ENCODE results near the gene NELL1.

The NELL1 gene

GRCh38 chr11:21426931-21427330 is 757.5 kb downstream of the NELL1 start:
- no peak overlapping the region for H3K27ac ChIP-seq (ENCODE audit: low read depth, low read length)
- H3K18ac ChIP-seq (ENCODE audit: low read length): no peak overlapping the region
- no peak overlapping the region for H2AK5ac ChIP-seq (ENCODE audit: low read length)
- no CpG with 5 or more reads among the region's 3 CpGs for WGBS (ENCODE audit: extremely low coverage, insufficient coverage, insufficient read length)
- H3K4ac ChIP-seq (ENCODE audit: low read depth, low read length): no peak overlapping the region
- H2BK12ac ChIP-seq (ENCODE audit: low read length): no peak overlapping the region
- no peak overlapping the region for H3K23ac ChIP-seq (ENCODE audit: low read length)
- H2BK5ac ChIP-seq (ENCODE audit: low read depth, low read length, poor library complexity): no peak overlapping the region
- DNase-seq: peak; percentile 67 to 86
- no peak overlapping the region for H2BK120ac ChIP-seq (ENCODE audit: insufficient read depth, low read length, poor library complexity)
- no peaks in the 10 kb centered on the region for H3K36me3 ChIP-seq (ENCODE audit: control insufficient read depth in 1 of 2, insufficient read depth in 2 of 2, low read length in 2 of 2)
- no peaks in the 10 kb centered on the region for H3K79me1 ChIP-seq (ENCODE audit: low read length)
- no peaks in the 10 kb centered on the region for H3K27me3 ChIP-seq (ENCODE audit: insufficient read depth, low read length)
- no peak overlapping the region for H4K12ac ChIP-seq (ENCODE audit: low read depth, low read length)
- no peak overlapping the region for H3K4me2 ChIP-seq (ENCODE audit: low read length)
- no peaks in the 10 kb centered on the region for H3K79me2 ChIP-seq (ENCODE audit: control insufficient read depth, insufficient read depth, low read length, poor library complexity)
- no peak overlapping the region for H3K4me3 ChIP-seq (ENCODE audit: low read depth, low read length)
- no peak overlapping the region for H4K91ac ChIP-seq (ENCODE audit: low read depth, low read length)
- no peak overlapping the region for H3K14ac ChIP-seq (ENCODE audit: low read length)
- no peak overlapping the region for H2AFZ ChIP-seq (ENCODE audit: insufficient read depth, low read length, poor library complexity)
- H3K9me3 ChIP-seq (ENCODE audit: insufficient read depth, low read depth, low read length): no peaks in the 10 kb centered on the region
- H4K8ac ChIP-seq (ENCODE audit: low read depth, low read length): no peak overlapping the region
- H3K4me1 ChIP-seq (ENCODE audit: control insufficient read depth in 1 of 2, insufficient read depth in 2 of 2, low read length in 2 of 2): no peaks in the 10 kb centered on the region
- H3K9ac ChIP-seq (ENCODE audit: low read length): no peak overlapping the region

GRCh38 chr11:21427726-21428125 is 758.3 kb downstream of the NELL1 start:
- Histone ChIP-seq H4K8ac (ENCODE audit: low read depth, low read length) (no peak overlapping the region), H2BK12ac (ENCODE audit: low read length) (no peak overlapping the region), H2BK120ac (ENCODE audit: insufficient read depth, low read length, poor library complexity) (no peak overlapping the region), H4K12ac (ENCODE audit: low read depth, low read length) (no peak overlapping the region), H3K79me2 (ENCODE audit: control insufficient read depth, insufficient read depth, low read length, poor library complexity) (no peaks in the 10 kb centered on the region), H3K23ac (ENCODE audit: low read length) (no peak overlapping the region), H3K4me2 (ENCODE audit: low read length) (no peak overlapping the region), H3K9ac (ENCODE audit: low read length) (no peak overlapping the region), H3K79me1 (ENCODE audit: low read length) (no peaks in the 10 kb centered on the region), H3K4me1 (ENCODE audit: control insufficient read depth in 1 of 2, insufficient read depth in 2 of 2, low read length in 2 of 2) (no peaks in the 10 kb centered on the region), H3K14ac (ENCODE audit: low read length) (no peak overlapping the region), H3K27ac (ENCODE audit: low read depth, low read length) (no peak overlapping the region), H3K36me3 (ENCODE audit: control insufficient read depth in 1 of 2, insufficient read depth in 2 of 2, low read length in 2 of 2) (no peaks in the 10 kb centered on the region), H3K4me3 (ENCODE audit: low read depth, low read length) (no peak overlapping the region), H2AK5ac (ENCODE audit: low read length) (no peak overlapping the region), H3K4ac (ENCODE audit: low read depth, low read length) (no peak overlapping the region), H4K91ac (ENCODE audit: low read depth, low read length) (no peak overlapping the region), H3K18ac (ENCODE audit: low read length) (no peak overlapping the region), H3K27me3 (ENCODE audit: insufficient read depth, low read length) (no peaks in the 10 kb centered on the region), H3K9me3 (ENCODE audit: insufficient read depth, low read depth, low read length) (no peaks in the 10 kb centered on the region), H2BK5ac (ENCODE audit: low read depth, low read length, poor library complexity) (no peak overlapping the region), H2AFZ (ENCODE audit: insufficient read depth, low read length, poor library complexity) (no peak overlapping the region)
- no CpG with 5 or more reads among the region's 1 CpG for WGBS (ENCODE audit: extremely low coverage, insufficient coverage, insufficient read length)
- peak; percentile 12 to 13 for DNase-seq

- Histone ChIP-seq H2BK120ac (ENCODE audit: insufficient read depth, low read length, poor library complexity) (no peak overlapping the region), H3K4me1 (ENCODE audit: control insufficient read depth in 1 of 2, insufficient read depth in 2 of 2, low read length in 2 of 2) (no peaks in the 10 kb centered on the region), H2BK5ac (ENCODE audit: low read depth, low read length, poor library complexity) (no peak overlapping the region), H2AK5ac (ENCODE audit: low read length) (no peak overlapping the region), H3K79me1 (ENCODE audit: low read length) (no peaks in the 10 kb centered on the region), H3K4me3 (ENCODE audit: low read depth, low read length) (no peak overlapping the region), H4K91ac (ENCODE audit: low read depth, low read length) (no peak overlapping the region), H3K4me2 (ENCODE audit: low read length) (no peak overlapping the region), H4K12ac (ENCODE audit: low read depth, low read length) (no peak overlapping the region), H3K18ac (ENCODE audit: low read length) (no peak overlapping the region), H3K9me3 (ENCODE audit: insufficient read depth, low read depth, low read length) (no peaks in the 10 kb centered on the region), H3K27me3 (ENCODE audit: insufficient read depth, low read length) (no peaks in the 10 kb centered on the region), H3K14ac (ENCODE audit: low read length) (no peak overlapping the region), H2AFZ (ENCODE audit: insufficient read depth, low read length, poor library complexity) (no peak overlapping the region), H2BK12ac (ENCODE audit: low read length) (no peak overlapping the region), H3K4ac (ENCODE audit: low read depth, low read length) (no peak overlapping the region), H3K27ac (ENCODE audit: low read depth, low read length) (no peak overlapping the region), H4K8ac (ENCODE audit: low read depth, low read length) (no peak overlapping the region), H3K36me3 (ENCODE audit: control insufficient read depth in 1 of 2, insufficient read depth in 2 of 2, low read length in 2 of 2) (no peaks in the 10 kb centered on the region), H3K9ac (ENCODE audit: low read length) (no peak overlapping the region), H3K23ac (ENCODE audit: low read length) (no peak overlapping the region), H3K79me2 (ENCODE audit: control insufficient read depth, insufficient read depth, low read length, poor library complexity) (no peaks in the 10 kb centered on the region)
- WGBS (ENCODE audit: extremely low coverage, insufficient coverage, insufficient read length): no CpG with 5 or more reads among the region's 1 CpG
- DNase-seq: no peak
Measured at GRCh38 chr11:21428796-21429195, 759.4 kb downstream of the NELL1 start.

- no peak overlapping the region for H3K9ac ChIP-seq (ENCODE audit: low read length)
- no peaks in the 10 kb centered on the region for H3K36me3 ChIP-seq (ENCODE audit: control insufficient read depth in 1 of 2, insufficient read depth in 2 of 2, low read length in 2 of 2)
- no peaks in the 10 kb centered on the region for H3K79me2 ChIP-seq (ENCODE audit: control insufficient read depth, insufficient read depth, low read length, poor library complexity)
- H2AFZ ChIP-seq (ENCODE audit: insufficient read depth, low read length, poor library complexity): no peak overlapping the region
- no peak overlapping the region for H3K18ac ChIP-seq (ENCODE audit: low read length)
- DNase-seq: peak; percentile 5 to 48
- H2BK120ac ChIP-seq (ENCODE audit: insufficient read depth, low read length, poor library complexity): no peak overlapping the region
- H2BK12ac ChIP-seq (ENCODE audit: low read length): no peak overlapping the region
- no peaks in the 10 kb centered on the region for H3K4me1 ChIP-seq (ENCODE audit: control insufficient read depth in 1 of 2, insufficient read depth in 2 of 2, low read length in 2 of 2)
- no peaks in the 10 kb centered on the region for H3K27me3 ChIP-seq (ENCODE audit: insufficient read depth, low read length)
- no peak overlapping the region for H3K4me2 ChIP-seq (ENCODE audit: low read length)
- no peak overlapping the region for H3K14ac ChIP-seq (ENCODE audit: low read length)
- no peak overlapping the region for H2AK5ac ChIP-seq (ENCODE audit: low read length)
- H2BK5ac ChIP-seq (ENCODE audit: low read depth, low read length, poor library complexity): no peak overlapping the region
- H3K9me3 ChIP-seq (ENCODE audit: insufficient read depth, low read depth, low read length): no peaks in the 10 kb centered on the region
- H3K23ac ChIP-seq (ENCODE audit: low read length): no peak overlapping the region
- H3K4me3 ChIP-seq (ENCODE audit: low read depth, low read length): no peak overlapping the region
- H4K8ac ChIP-seq (ENCODE audit: low read depth, low read length): no peak overlapping the region
- no peak overlapping the region for H3K27ac ChIP-seq (ENCODE audit: low read depth, low read length)
- no peaks in the 10 kb centered on the region for H3K79me1 ChIP-seq (ENCODE audit: low read length)
- no peak overlapping the region for H4K12ac ChIP-seq (ENCODE audit: low read depth, low read length)
- no peak overlapping the region for H3K4ac ChIP-seq (ENCODE audit: low read depth, low read length)
- no peak overlapping the region for H4K91ac ChIP-seq (ENCODE audit: low read depth, low read length)
Measured at GRCh38 chr11:21429401-21429800, 760.0 kb downstream of the NELL1 start.

Data from trophoblast cell (in vitro differentiated cells and primary cell).